Loucy (cell line): ENCODE results near the gene CASR.

Experiments used
- H2AFZ ChIP-seq: fragments of 200-600 bp; sonication (generic); 2 replicates; pipeline ENCODE4 v1.6.0; 2016; ENCODE audit warnings: antibody characterized with exemption, mild to moderate bottlenecking, low read length, moderate library complexity
- H3F3A ChIP-seq: fragments of 200-600 bp; 2 replicates; pipeline ENCODE4 v1.6.0; 2016; ENCODE audit warnings: antibody characterized with exemption, low read depth, mild to moderate bottlenecking
- H3K27me3 ChIP-seq: fragments of 200-600 bp; sonication (generic); 2 replicates; pipeline ENCODE4 v1.6.1; 2014; ENCODE audit warnings: low read length, mild to moderate bottlenecking; ENCODE audit not compliant: insufficient read depth, poor library complexity, severe bottlenecking
- H3K36me3 ChIP-seq: fragments of 200-600 bp; sonication (generic); 2 replicates; pipeline ENCODE4 v1.6.1; 2016; ENCODE audit warnings: low read length; ENCODE audit not compliant: insufficient read depth
- H3K4me1 ChIP-seq: fragments of 200-600 bp; sonication (generic); 2 replicates; pipeline ENCODE4 v1.5.1; 2014; ENCODE audit warnings: low read length, mild to moderate bottlenecking; ENCODE audit not compliant: insufficient read depth, poor library complexity, severe bottlenecking
- H3K4me2 ChIP-seq: fragments of 200-600 bp; sonication (generic); 2 replicates; pipeline ENCODE4 v1.6.0; 2014; ENCODE audit warnings: antibody characterized with exemption, low read length, low read depth, mild to moderate bottlenecking; ENCODE audit not compliant: poor library complexity, severe bottlenecking
- H3K4me3 ChIP-seq: fragments of 200-600 bp; sonication (generic); 2 replicates; pipeline ENCODE4 v1.5.1; 2014; ENCODE audit warnings: low read length, mild to moderate bottlenecking, mixed read lengths; ENCODE audit not compliant: poor library complexity, severe bottlenecking
- H3K79me2 ChIP-seq: fragments of 200-600 bp; sonication (generic); 2 replicates; pipeline ENCODE4 v1.6.1; 2014; ENCODE audit warnings: low read length; ENCODE audit not compliant: insufficient read depth
- H3K9ac ChIP-seq: fragments of 200-600 bp; sonication (generic); 2 replicates; pipeline ENCODE4 v1.6.0; 2014; ENCODE audit warnings: mild to moderate bottlenecking, low read depth, low read length, moderate library complexity; ENCODE audit not compliant: poor library complexity, severe bottlenecking
- H3K9me2 ChIP-seq: fragments of 200-600 bp; sonication (generic); replicated peaks from 2 replicates; pipeline ENCODE4 v1.6.1; 2016; ENCODE audit warnings: low read depth, low read length, mixed read lengths
- H3K9me3 ChIP-seq: fragments of 200-600 bp; sonication (generic); 2 replicates; pipeline ENCODE4 v1.6.1; 2014; ENCODE audit warnings: mild to moderate bottlenecking, antibody characterized with exemption, low read length, low read depth; ENCODE audit not compliant: insufficient read depth
- H4K20me1 ChIP-seq: fragments of 200-600 bp; sonication (generic); 2 replicates; pipeline ENCODE4 v1.6.0; 2014; ENCODE audit warnings: antibody characterized with exemption, low read length, mild to moderate bottlenecking; ENCODE audit not compliant: insufficient read depth, poor library complexity, severe bottlenecking
- CTCF ChIP-seq: fragments of 200-600 bp; sonication (generic); conservative IDR thresholded peaks from 2 replicates; pipeline ENCODE4 v1.5.1; 2014; ENCODE audit warnings: mild to moderate bottlenecking, antibody characterized with exemption, low read length
- EZH2phosphoT487 ChIP-seq: fragments of 200-600 bp; IDR thresholded peaks from 2 replicates; pipeline ENCODE4 v1.6.1; 2018; ENCODE audit warnings: antibody characterized with exemption, mild to moderate bottlenecking, moderate library complexity, borderline replicate concordance

Gene CASR

GRCh38 chr3:122189357-122189756 lies 5.9 kb downstream of the CASR start:
- H3K79me2 ChIP-seq: no peaks in the 10 kb centered on the region
- no peaks in the 10 kb centered on the region for H4K20me1 ChIP-seq
- H3K9me2 ChIP-seq: no peaks in the 10 kb centered on the region
- H3K27me3 ChIP-seq: no peaks in the 10 kb centered on the region
- no peak for TF ChIP-seq CTCF
- no peak for TF ChIP-seq EZH2phosphoT487
- H3K36me3 ChIP-seq: no peaks in the 10 kb centered on the region
- H3K9me3 ChIP-seq: no peaks in the 10 kb centered on the region
- H2AFZ ChIP-seq: no peak overlapping the region
- H3K4me1 ChIP-seq: no peaks in the 10 kb centered on the region
- no peak overlapping the region for H3K4me2 ChIP-seq
- no peaks in the 10 kb centered on the region for H3F3A ChIP-seq
- no peak overlapping the region for H3K9ac ChIP-seq
- H3K4me3 ChIP-seq: no peak overlapping the region

GRCh38 chr3:122190525-122190924 lies 7.1 kb downstream of the CASR start:
- H3K9me3 ChIP-seq: no peaks in the 10 kb centered on the region
- no peaks in the 10 kb centered on the region for H3F3A ChIP-seq
- H3K9me2 ChIP-seq: no peaks in the 10 kb centered on the region
- no peak for TF ChIP-seq CTCF
- TF ChIP-seq EZH2phosphoT487: no peak
- H3K4me3 ChIP-seq: no peak overlapping the region
- H3K79me2 ChIP-seq: no peaks in the 10 kb centered on the region
- no peaks in the 10 kb centered on the region for H4K20me1 ChIP-seq
- H3K36me3 ChIP-seq: no peaks in the 10 kb centered on the region
- H3K4me1 ChIP-seq: no peaks in the 10 kb centered on the region
- H3K9ac ChIP-seq: no peak overlapping the region
- H2AFZ ChIP-seq: no peak overlapping the region
- H3K27me3 ChIP-seq: no peaks in the 10 kb centered on the region
- no peak overlapping the region for H3K4me2 ChIP-seq

GRCh38 chr3:122198966-122199365 lies 15.5 kb downstream of the CASR start:
- no peak overlapping the region for H3K9ac ChIP-seq

More at GRCh38 chr3:122198966-122199365, 15.5 kb downstream of the CASR start:
- Histone ChIP-seq H3K27me3 (no peaks in the 10 kb centered on the region), H3K4me1 (peaks cover 6% of the 10 kb centered on the region), H4K20me1 (no peaks in the 10 kb centered on the region), H3K9me2 (no peaks in the 10 kb centered on the region), H3K9me3 (no peaks in the 10 kb centered on the region), H3K79me2 (no peaks in the 10 kb centered on the region), H3F3A (no peaks in the 10 kb centered on the region), H3K4me2 (no peak overlapping the region), H3K36me3 (no peaks in the 10 kb centered on the region), H3K4me3 (no peak overlapping the region), H2AFZ (no peak overlapping the region)
- TF ChIP-seq EZH2phosphoT487 (no peak), CTCF (no peak)
